ENCODE results near the gene FAM187B. TPM values are rescaled to one million over a fixed set of nuclear protein-coding genes. Genes with fewer than 3 reads are reported as not detected.

The FAM187B gene
- total and polyA plus RNA-seq, 2 donors (not counting 1 experiment from before 2014, with no cell fraction given) = 0.25 TPM; not detected in 1

DNA sequence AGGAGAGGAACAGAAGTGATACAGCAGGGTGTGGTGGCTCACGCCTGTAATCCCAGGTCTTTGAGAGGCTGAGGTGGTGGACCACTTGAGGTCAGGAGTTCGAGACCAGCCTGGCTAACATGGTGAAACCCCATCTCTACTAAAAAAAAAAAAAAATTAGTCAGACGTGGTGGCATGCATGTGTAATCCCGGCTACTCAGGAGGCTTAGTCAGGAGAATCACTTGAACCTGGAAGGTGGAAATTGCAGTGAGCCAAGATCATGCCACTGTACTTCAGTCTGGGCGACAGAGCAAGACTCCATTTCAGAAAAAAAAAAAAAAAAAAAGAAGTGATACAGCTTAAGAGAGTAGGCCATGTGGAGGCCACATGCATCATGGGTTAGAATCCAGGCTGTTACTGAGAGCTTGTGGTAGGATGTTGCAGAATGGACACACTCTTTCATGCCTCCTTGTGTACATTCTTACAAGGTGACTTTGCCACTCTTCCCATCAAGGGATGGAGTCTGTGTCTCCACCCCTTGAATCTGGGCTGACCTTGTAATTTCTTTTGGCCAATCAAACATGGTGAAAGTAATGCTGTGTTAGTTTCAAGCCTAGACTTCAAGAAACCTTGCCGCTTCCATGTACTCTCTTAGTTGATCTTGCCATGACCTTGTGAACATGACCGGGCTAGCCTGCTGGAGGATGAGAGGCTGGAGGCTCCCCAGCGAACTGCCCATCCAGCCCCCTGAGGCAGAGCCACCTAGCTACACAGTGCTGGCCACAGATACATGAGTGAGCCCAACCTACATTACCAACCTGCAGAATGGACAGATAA, 12.3 kb downstream of the FAM187B start:
- peaks cover 56 to 58% of the 10 kb centered on the region in 2 donors for H3K4me1 ChIP-seq (ENCODE audit: control insufficient read depth in 2 of 2, insufficient read depth in 2 of 2, low read length in 2 of 2)
- no peaks in the 10 kb centered on the region for H3K36me3 ChIP-seq (replicated peaks in 1 of 2; ENCODE audit: control extremely low read depth in 1 of 2, control insufficient read depth in 1 of 2, extremely low read depth in 1 of 2, insufficient read depth in 2 of 2, low read length in 1 of 2)
- ATAC-seq (ENCODE audit: low read depth) (no peak), DNase-seq (peak; percentile 55)
- intact Hi-C loops (cut with micrococcal nuclease) = no loop called here
- H3K27me3 ChIP-seq (replicated peaks in 1 of 4; ENCODE audit: control extremely low read depth in 1 of 4, control insufficient read depth in 3 of 4, insufficient read depth in 4 of 4, low read length in 3 of 4) = no peaks in the 10 kb centered on the region
- Mint-ChIP-seq H3K27ac (peak overlapping the region; percentile 98), H3K27me3 (no peaks in the 10 kb centered on the region), H3K4me3 (no peak overlapping the region), H3K9me3 (ENCODE audit: insufficient read depth) (peaks cover 2% of the 10 kb centered on the region), H3K4me1 (peaks cover 59% of the 10 kb centered on the region)
- no peak overlapping the region for H3K9ac ChIP-seq (ENCODE audit: low read length)
- ChIA-PET CTCF (interaction anchor here (0.6 to 4.4 kb wide), 20 partner anchors 10 to 161 kb away, joined by 3 to 64 read pairs (median 5); partner anchors contain the start of genes FXYD5, FXYD7 and LGI4), POLR2A (interaction anchor here (0.5 to 2.8 kb wide), 11 partner anchors 10 to 687 kb away, joined by 3 to 11 read pairs (median 4); partner anchors contain the start of gene FFAR1)
- H3K4me3 ChIP-seq (ENCODE audit: control extremely low read depth in 1 of 5, extremely low read depth in 1 of 5, insufficient read depth in 1 of 5, low read depth in 2 of 5, low read length in 4 of 5) = no peak overlapping the region
- peak overlapping the region; percentile 19 to 93 for H3K27ac ChIP-seq (ENCODE audit: low read length in 2 of 2)
- H2AFZ ChIP-seq (ENCODE audit: insufficient read depth, low read depth, low read length, poor library complexity, severe bottlenecking) = no peak overlapping the region
- no peaks in the 10 kb centered on the region for H4K20me1 ChIP-seq (ENCODE audit: control insufficient read depth, insufficient read depth, low read length, poor library complexity, severe bottlenecking)
- H3K9me3 ChIP-seq (ENCODE audit: control extremely low read depth in 1 of 3, control insufficient read depth in 2 of 3, insufficient read depth in 1 of 3, low read length in 2 of 3) = peaks cover 0 to 4% (median 0%) of the 10 kb centered on the region in 3 donors
- H3K4me2 ChIP-seq (replicated peaks; ENCODE audit: low read depth, low read length, poor library complexity, severe bottlenecking) = no peak overlapping the region
- no peak for TF ChIP-seq EZH2 (IDR thresholded peaks at IDR 0.05; ENCODE audit: borderline replicate concordance, insufficient read depth, low read depth, low read length, poor library complexity, severe bottlenecking)
- TF ChIP-seq CTCF (IDR thresholded peaks at IDR 0.05) = no peak
- 85% methylated on average over 2 of the region's 8 CpGs for WGBS (ENCODE audit: insufficient coverage)
- H3K79me2 ChIP-seq (ENCODE audit: control insufficient read depth, insufficient read depth, low read length) = no peaks in the 10 kb centered on the region

Measured in B cell (primary cell).